Glutamatergic neuron (in vitro differentiated cells): ENCODE data around the gene RHO. TPM values are rescaled to one million over a fixed set of nuclear protein-coding genes. Genes with fewer than 3 reads are reported as not detected.
A peak's percentile ranks its signal among the peaks of the same experiment; 100 is the strongest.

ENCODE experiments used
- DNase-seq: peaks from one replicate; pipeline ENCODE4 v3.0.0; 2022
- H3K27ac Mint-ChIP-seq: one replicate; pipeline ENCODE4 v1.8.0; 2020; ENCODE audit warnings: mild to moderate bottlenecking, mixed read lengths, inconsistent platforms; ENCODE audit not compliant: unreplicated experiment
- H3K27me3 Mint-ChIP-seq: one replicate; pipeline ENCODE4 v1.8.0; 2020; ENCODE audit warnings: mild to moderate bottlenecking, moderate library complexity, mixed read lengths, inconsistent platforms; ENCODE audit not compliant: unreplicated experiment
- H3K36me3 Mint-ChIP-seq: one replicate; pipeline ENCODE4 v1.8.0; 2020; ENCODE audit warnings: mild to moderate bottlenecking, mixed read lengths, inconsistent platforms; ENCODE audit not compliant: unreplicated experiment
- H3K4me1 Mint-ChIP-seq: one replicate; pipeline ENCODE4 v1.8.0; 2020; ENCODE audit warnings: mild to moderate bottlenecking, low read depth, mixed read lengths, inconsistent platforms; ENCODE audit not compliant: unreplicated experiment
- H3K4me3 Mint-ChIP-seq: one replicate; pipeline ENCODE4 v1.8.0; 2020; ENCODE audit warnings: mild to moderate bottlenecking, mixed read lengths, inconsistent platforms; ENCODE audit not compliant: unreplicated experiment
- H3K9me3 Mint-ChIP-seq: one replicate; pipeline ENCODE4 v1.8.0; 2020; ENCODE audit warnings: mild to moderate bottlenecking, moderate library complexity, mixed read lengths, inconsistent platforms; ENCODE audit not compliant: unreplicated experiment
- total RNA-seq: library from RNA; stranded (reverse); fragmentation: NEBNext Ultra II Directional; extraction: Animal tissue kit (Norgen Biotek cat#: 25700); gene quantifications from one replicate; pipeline ENCODE4 v1.2.1, GENCODE V29; 2021; ENCODE audit not compliant: unreplicated experiment
- TF ChIP-seq, protein P1 (sequence below): fragments of 200-600 bp; sonication (generic); IDR thresholded peaks from one replicate; pipeline ENCODE4 v1.5.0; 2021; ENCODE audit not compliant: partially characterized antibody, unreplicated experiment

Gene RHO
- total RNA-seq, 1 donor from 2014 or later: not detected

DNA sequence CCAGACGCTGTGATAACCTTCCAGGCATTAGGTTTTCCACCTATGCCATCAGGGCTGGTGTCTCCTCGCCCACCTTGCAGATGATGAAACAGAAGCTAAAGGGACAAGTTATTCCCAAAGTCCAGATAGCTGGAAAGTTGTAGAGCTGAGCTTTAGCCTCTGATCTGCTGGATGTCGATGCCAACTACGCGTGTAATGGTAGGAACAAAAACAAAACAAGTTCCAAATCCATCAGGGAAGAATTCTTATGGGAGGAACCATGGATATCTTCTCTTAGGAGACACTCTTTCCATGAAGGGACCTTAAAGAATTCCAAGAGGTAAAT, 28.1 kb upstream of the RHO start:
- no peaks in the 10 kb centered on the region for H3K27me3 Mint-ChIP-seq
- TF ChIP-seq, protein P1, sequence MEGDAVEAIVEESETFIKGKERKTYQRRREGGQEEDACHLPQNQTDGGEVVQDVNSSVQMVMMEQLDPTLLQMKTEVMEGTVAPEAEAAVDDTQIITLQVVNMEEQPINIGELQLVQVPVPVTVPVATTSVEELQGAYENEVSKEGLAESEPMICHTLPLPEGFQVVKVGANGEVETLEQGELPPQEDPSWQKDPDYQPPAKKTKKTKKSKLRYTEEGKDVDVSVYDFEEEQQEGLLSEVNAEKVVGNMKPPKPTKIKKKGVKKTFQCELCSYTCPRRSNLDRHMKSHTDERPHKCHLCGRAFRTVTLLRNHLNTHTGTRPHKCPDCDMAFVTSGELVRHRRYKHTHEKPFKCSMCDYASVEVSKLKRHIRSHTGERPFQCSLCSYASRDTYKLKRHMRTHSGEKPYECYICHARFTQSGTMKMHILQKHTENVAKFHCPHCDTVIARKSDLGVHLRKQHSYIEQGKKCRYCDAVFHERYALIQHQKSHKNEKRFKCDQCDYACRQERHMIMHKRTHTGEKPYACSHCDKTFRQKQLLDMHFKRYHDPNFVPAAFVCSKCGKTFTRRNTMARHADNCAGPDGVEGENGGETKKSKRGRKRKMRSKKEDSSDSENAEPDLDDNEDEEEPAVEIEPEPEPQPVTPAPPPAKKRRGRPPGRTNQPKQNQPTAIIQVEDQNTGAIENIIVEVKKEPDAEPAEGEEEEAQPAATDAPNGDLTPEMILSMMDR: no peak
- no peak overlapping the region for H3K27ac Mint-ChIP-seq
- peaks cover 16% of the 10 kb centered on the region for H3K4me1 Mint-ChIP-seq
- no peak for DNase-seq
- H3K9me3 Mint-ChIP-seq: no peaks in the 10 kb centered on the region
- H3K4me3 Mint-ChIP-seq: no peak overlapping the region
- H3K36me3 Mint-ChIP-seq: no peaks in the 10 kb centered on the region

DNA sequence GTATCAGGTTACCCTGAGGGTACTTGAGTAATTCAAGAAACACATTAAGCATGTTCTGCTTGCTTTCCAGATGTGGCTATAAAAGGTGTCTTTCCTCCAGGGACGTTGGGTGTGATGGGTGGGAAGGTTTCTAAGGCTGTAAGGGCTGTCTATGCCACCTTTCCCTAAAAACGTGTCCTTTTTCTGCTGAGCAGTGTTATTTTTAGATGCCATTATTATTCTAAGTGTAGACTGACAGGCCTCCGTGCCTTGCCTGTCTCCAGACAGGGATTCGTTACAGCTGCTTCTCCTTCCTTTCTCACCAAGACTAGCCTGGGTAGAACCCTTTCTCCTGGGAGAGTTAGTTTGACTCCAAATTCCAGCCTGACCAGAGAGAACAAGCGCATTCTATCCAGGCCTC, 26.8 kb upstream of the RHO start:
- H3K9me3 Mint-ChIP-seq: no peaks in the 10 kb centered on the region
- peak overlapping the region; percentile 15 for H3K27ac Mint-ChIP-seq

DNA sequence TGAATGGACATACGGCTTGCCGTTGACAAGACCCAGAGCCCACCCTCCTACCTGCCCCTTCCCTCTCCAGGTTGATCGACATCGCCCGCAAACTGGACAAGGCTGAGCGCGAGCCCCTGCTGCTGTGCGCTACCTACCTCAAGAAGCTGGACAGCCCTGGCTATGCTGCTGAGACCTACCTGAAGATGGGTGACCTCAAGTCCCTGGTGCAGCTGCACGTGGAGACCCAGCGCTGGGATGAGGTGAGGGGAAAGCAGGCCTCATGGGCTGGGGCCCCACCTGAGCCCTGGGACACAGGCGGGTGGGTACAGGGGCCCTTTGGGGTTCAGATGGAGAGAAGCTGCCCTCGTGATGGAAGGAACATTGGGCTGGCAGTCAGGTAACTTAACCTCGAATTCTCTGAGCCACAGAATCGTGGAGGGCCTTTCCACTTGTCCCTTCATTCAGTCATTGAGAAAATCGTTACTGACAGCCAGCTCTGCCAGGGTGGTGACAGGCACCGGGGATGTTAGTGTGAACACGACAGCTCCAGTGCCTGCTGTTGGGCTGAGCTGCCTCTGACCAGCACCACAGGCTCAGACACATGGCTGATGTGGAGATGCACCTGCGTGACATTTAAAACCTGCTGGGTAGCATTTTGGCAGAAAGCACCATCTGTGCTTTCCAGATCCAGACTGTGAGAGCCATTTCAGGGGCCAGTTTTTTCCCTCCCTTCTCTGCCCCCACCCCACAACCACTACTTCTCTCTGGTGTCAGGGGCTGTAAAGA, 25.6 kb upstream of the RHO start:
- H3K4me3 Mint-ChIP-seq: no peak overlapping the region
- DNase-seq: no peak
- no peaks in the 10 kb centered on the region for H3K27me3 Mint-ChIP-seq
- H3K27ac Mint-ChIP-seq: no peak overlapping the region
- H3K4me1 Mint-ChIP-seq: peaks cover 27% of the 10 kb centered on the region
- no peaks in the 10 kb centered on the region for H3K9me3 Mint-ChIP-seq
- TF ChIP-seq, protein P1: no peak
- no peaks in the 10 kb centered on the region for H3K36me3 Mint-ChIP-seq

More for the DNA sequence above, 26.8 kb upstream of the RHO start:
- DNase-seq: no peak
- H3K27me3 Mint-ChIP-seq: no peaks in the 10 kb centered on the region
- no peaks in the 10 kb centered on the region for H3K36me3 Mint-ChIP-seq
- TF ChIP-seq, protein P1: no peak
- peaks cover 17% of the 10 kb centered on the region for H3K4me1 Mint-ChIP-seq
- no peak overlapping the region for H3K4me3 Mint-ChIP-seq

DNA sequence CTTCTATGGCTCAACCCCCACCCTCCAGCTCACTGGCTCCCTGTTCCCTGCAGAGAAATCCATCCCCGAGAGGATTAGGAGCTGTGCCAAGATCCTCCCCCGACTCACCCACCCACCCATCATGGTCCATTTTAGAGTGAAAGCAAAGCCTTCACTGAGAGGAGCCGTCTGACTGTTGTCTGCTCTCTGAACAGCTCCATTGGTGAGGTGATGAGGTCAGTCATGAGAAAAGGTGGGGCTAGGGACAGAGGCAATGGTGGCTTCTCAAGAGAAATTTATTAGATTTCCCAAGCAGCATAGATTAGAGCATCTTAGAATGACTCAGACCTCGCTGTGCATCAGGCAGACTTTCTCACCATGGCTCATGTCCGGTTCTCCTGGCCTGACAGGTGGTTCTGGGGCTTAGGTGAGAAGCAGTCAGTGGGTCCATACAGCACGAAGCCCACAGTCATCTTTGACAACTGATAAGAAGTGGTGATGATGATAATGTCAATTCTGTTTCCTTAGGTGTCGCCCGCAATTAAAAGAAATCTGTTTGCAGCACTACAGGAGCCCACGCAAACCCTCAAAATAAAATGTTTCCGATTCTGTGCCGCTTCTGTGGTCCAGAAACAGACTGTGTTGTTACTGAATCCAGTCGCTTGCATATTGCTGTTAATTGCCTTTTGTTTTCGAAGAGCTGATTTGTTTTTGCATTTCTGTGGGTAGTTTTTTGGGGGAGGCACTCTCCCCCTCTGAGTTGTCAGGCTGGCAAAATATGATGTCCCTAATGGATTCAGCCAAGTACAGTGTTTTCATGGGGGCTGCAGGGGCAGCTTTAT, 24.8 kb upstream of the RHO start:
- TF ChIP-seq, protein P1: no peak
- H3K4me3 Mint-ChIP-seq: no peak overlapping the region
- H3K9me3 Mint-ChIP-seq: peaks cover 2% of the 10 kb centered on the region
- H3K36me3 Mint-ChIP-seq: no peaks in the 10 kb centered on the region
- H3K27me3 Mint-ChIP-seq: no peaks in the 10 kb centered on the region
- H3K4me1 Mint-ChIP-seq: peaks cover 27% of the 10 kb centered on the region
- no peak for DNase-seq
- H3K27ac Mint-ChIP-seq: no peak overlapping the region
